Neuron (in vitro differentiated cells): Measurements from ENCODE around the gene IZUMO3.
"Not testable (repeated sequence)": the region's sequence is repeated elsewhere in the genome, so short reads cannot be mapped to it uniquely, and the experiment has no call there.

Experiments used
- H2AFZ ChIP-seq: one replicate; pipeline ENCODE4 v1.6.1; 2013; ENCODE audit warnings: low read depth, mild to moderate bottlenecking, inconsistent platforms, low read length, moderate library complexity
- H3K27me3 ChIP-seq: one replicate; pipeline ENCODE4 v1.6.1; 2013; ENCODE audit warnings: low read length; ENCODE audit not compliant: insufficient read depth
- H3K36me3 ChIP-seq: one replicate; pipeline ENCODE4 v1.6.1; 2013; ENCODE audit warnings: low read length; ENCODE audit not compliant: insufficient read depth
- H3K4me1 ChIP-seq: one replicate; pipeline ENCODE4 v1.6.1; 2013; ENCODE audit warnings: low read length; ENCODE audit not compliant: insufficient read depth
- H3K4me3 ChIP-seq: 2 replicates; pipeline ENCODE4 v1.5.1; 2013; ENCODE audit warnings: mild to moderate bottlenecking, low read length, moderate library complexity
- H3K9me3 ChIP-seq: one replicate; pipeline ENCODE4 v1.6.1; 2013; ENCODE audit warnings: low read length

Gene IZUMO3, protein sequence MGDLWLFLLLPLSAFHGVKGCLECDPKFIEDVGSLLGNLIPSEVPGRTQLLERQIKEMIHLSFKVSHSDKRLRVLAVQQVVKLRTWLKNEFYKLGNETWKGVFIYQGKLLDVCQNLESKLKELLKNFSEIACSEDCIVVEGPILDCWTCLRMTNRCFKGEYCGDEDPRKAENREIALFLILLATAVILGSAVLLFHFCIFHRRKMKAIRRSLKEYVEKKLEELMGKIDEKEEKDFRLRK

DNA sequence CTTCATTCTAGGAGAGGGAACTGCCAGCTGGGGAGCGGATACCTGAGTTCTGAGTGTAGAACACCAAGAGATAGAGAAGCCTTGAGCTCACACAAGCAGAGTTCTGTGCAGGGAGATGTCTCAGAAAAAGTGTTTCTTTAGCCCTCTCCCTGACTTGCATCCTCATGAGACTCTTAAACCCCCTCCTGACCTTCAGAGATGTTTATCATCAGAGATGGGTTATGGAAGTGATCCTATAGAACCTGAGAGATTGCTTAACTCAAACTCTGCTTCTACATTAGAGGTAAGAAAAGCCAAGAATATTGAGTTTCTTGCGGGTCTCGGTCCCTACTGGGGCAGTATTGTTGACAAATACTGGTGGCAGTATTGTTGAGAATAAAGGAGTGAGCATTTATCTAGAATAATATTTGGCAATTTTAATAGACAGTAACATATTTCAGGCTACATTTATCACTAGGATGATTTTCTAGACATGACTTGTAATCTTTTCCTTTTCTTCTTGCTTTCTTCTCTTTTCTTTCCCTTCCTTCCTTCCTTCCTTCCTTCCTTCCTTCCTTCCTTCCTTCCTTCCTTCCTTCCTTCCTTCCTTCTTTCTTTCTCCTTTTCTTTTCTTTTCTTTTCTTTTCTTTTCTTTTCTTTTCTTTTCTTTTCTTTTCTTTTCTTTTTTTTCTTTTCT lies at the start of gene IZUMO3:
Gene IZUMO3 (minus strand): TSS at position 51 of the 676 bp plus-strand sequence. CDS start 248 bp downstream, outside the sequence.
- Histone ChIP-seq H2AFZ (no peak within 1 kb of the TSS), H3K27me3 (no peaks in the 10 kb centered on the region), H3K4me3 (no peak within 1 kb of the TSS), H3K36me3 (no peaks in the 10 kb centered on the region), H3K4me1 (no peaks in the 10 kb centered on the region), H3K9me3 (no peaks in the 10 kb centered on the region)

DNA sequence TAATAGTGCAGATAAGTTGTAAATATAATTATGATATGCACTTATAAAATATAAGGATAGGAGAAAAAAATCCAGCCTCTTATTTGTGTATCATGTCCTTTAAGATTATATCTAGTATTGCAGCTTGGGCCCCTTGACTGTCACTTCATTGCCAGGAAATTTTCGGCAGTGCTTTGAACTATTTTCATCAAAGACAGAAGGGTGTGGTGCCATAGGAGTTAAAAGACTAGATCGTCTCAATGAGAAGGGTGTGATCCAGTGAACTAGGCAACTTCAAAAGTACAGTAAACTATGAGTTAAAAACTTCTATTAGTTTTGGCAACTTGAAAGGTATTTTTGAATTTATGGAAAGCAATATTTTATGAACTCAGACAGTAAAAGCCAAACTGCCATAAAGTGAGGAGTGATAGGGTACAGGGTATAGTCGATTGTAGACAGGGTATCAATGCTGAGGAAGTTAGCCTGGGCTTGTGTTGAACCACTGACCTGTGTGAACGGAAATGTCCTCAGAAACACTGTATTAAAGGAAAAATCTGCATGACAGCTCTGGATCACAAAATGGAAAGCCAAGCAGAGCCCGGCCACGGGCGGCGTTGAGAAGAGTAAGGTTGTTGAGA lies 48.6 kb upstream of the IZUMO3 start:
- Histone ChIP-seq H3K4me3 (no peak overlapping the region), H3K9me3 (no peaks in the 10 kb centered on the region), H3K36me3 (no peaks in the 10 kb centered on the region), H2AFZ (no peak overlapping the region), H3K4me1 (no peaks in the 10 kb centered on the region), H3K27me3 (no peaks in the 10 kb centered on the region)

DNA sequence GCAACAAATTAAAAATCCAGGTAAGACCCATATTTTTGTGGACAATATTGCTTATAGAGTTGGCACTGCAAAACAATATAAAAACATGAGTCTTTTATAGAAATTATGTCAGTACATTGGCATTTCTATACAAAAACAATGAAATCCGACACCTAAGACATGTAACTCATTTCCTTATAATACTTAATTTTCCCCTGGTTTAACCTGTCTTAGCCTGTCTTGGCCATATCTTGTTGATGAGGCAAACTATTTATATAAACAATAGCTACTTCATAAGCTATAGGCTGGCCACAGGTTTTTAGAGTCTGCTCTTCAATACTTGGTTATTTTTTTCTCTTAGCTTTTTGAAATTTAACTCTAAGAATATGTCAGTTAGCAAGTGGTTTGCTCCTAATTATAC lies 44.7 kb upstream of the IZUMO3 start:
- Histone ChIP-seq H3K27me3 (no peaks in the 10 kb centered on the region), H3K4me1 (no peaks in the 10 kb centered on the region), H3K4me3 (no peak overlapping the region), H2AFZ (no peak overlapping the region), H3K9me3 (no peaks in the 10 kb centered on the region), H3K36me3 (no peaks in the 10 kb centered on the region)

DNA sequence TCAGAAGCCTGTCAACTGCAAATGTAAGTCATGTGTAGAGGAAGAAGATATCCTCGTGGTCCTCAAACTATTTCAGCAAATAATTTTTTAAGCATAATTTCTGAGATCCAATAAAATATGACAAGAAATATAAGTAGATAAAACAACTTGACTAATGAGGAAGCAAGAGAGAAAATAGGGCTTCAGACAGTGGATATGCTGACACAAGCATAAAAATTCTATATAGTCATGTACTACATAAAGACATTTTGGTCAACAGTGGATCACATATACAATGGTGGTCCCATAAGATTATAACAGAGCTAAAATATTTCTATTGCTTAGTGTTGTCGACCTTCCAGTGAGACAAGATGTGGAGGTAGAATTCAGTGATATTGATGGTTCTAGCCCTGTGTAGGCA lies 42.2 kb upstream of the IZUMO3 start:
- no peak overlapping the region for H3K4me3 ChIP-seq
- no peak overlapping the region for H2AFZ ChIP-seq
- H3K4me1 ChIP-seq: no peaks in the 10 kb centered on the region
- H3K27me3 ChIP-seq: no peaks in the 10 kb centered on the region
- H3K36me3 ChIP-seq: no peaks in the 10 kb centered on the region
- H3K9me3 ChIP-seq: no peaks in the 10 kb centered on the region

DNA sequence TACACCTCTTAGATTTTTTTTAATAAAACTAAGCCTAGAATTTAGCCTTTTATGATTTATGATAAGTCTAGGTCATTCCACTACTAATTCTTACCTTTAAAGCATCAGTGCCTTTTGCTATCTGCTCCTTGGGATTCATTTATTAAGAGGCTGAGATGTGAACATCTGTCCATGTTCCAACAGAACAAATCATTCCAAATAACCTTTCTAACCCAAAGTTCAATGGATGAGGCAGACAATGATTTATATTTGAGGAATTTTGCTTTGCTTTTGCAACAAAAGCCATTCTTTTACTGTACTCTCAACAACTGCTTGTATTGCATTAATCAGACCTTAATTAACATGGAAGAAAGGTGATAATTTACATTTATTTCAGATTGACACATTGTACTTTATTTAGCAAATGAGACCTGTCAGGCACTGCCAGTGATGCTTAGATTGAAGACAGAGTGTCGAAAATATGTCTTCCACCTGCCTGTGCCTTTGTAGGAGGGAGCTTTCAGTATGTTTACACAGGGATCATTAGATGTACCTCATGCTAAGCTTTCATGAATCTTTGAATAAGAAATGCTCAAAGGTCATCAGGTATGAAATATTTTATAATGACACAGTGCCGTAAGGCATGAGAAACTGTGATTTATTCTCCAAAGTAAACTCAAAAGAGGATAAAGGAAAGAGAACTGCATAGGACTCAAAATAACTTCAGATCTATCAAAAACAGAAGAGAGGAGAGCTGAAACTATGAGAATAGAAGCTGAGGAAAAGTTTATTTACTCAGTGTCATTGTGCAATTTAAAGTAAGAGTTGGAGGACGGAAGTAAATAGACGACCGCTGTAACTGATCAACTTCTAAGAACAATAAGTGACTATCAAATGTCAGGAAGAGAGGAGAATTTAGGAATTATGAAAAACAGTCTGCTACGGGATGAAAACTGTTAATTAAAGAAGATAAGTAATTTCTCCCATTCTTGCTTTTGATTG lies 36.7 kb upstream of the IZUMO3 start:
- Histone ChIP-seq H3K27me3 (no peaks in the 10 kb centered on the region), H3K9me3 (no peaks in the 10 kb centered on the region), H3K36me3 (no peaks in the 10 kb centered on the region), H3K4me3 (no peak overlapping the region), H3K4me1 (no peaks in the 10 kb centered on the region), H2AFZ (no peak overlapping the region)

DNA sequence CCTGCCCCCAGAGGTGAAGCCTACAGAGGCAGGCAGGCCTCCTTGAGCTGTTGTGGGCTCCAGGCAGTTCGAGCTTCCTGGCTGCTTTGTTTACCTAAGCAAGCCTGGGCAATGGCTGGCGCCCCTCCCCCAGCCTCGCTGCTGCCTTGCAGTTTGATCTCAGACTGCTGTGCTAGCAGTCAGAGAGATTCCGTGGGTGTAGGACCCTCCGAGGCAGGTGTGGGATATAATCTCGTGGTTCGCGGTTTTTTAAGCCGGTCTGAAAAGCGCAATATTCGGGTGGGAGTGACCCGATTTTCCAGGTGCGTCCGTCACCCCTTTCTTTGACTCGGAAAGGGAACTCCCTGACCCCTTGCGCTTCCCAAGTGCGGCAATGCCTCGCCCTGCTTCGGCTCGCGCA lies 34.3 kb upstream of the IZUMO3 start:
- not testable (repeated sequence) for H3K9me3 ChIP-seq, H3K4me1 ChIP-seq, H3K36me3 ChIP-seq, H2AFZ ChIP-seq, H3K4me3 ChIP-seq, H3K27me3 ChIP-seq

DNA sequence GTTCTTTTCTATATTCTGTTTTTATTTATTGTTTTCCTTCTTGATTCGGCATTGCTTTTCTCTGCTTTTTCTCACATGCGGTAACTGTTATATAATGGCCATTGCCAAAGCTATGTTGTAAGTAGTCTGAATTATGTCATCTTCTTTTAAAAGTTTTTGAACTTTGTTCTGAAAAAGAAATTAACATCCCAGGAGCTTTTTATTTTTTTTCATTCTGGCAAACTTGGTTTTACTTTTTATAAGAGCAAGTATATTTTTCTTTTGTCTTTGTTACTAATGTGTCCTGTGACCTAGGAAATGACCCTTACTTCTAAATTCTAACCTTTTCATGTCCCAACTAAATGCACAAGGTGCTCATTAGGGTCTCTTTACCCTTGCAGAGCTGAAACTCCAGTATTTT lies 26.7 kb upstream of the IZUMO3 start:
- Histone ChIP-seq H2AFZ (no peak overlapping the region), H3K27me3 (no peaks in the 10 kb centered on the region), H3K4me1 (no peaks in the 10 kb centered on the region), H3K9me3 (no peaks in the 10 kb centered on the region), H3K4me3 (no peak overlapping the region), H3K36me3 (no peaks in the 10 kb centered on the region)

DNA sequence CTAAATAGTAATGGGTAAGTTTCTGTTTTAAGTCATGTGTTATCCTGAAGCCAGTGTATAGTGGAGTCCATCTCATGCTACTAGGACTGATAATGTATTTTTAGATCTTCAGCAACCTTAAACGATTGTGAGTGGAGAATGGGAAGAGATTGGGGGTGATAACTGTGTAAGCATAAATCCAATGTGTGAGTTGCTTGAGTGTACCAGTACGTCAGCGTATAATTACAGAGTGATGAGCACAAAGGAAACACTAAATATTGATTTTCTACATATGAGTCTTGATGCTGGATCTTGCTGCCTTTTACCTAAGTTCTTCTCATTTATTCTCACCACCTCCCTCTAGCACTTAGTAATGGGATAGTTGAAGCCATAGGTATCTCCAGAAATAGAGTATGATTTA lies 16.3 kb upstream of the IZUMO3 start:
- H3K9me3 ChIP-seq: no peaks in the 10 kb centered on the region
- no peaks in the 10 kb centered on the region for H3K4me1 ChIP-seq
- no peaks in the 10 kb centered on the region for H3K27me3 ChIP-seq
- H3K4me3 ChIP-seq: no peak overlapping the region
- H2AFZ ChIP-seq: no peak overlapping the region
- H3K36me3 ChIP-seq: no peaks in the 10 kb centered on the region

DNA sequence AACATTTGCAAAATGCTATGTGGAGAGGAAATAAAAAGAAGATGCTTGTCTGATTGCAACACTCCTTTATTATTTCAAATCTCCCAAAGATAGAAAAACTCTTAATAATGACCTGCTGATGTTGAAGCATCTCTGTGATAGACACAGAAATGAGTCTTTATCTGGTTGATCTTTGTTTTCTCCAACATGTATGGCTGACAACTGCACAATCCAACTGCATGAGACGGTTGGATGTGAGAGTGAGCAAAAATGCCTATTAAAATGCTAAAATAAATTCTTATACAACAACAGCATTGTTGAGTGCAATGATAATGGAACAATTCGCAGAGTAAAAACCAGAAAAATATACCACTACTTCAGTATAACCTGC lies 7.5 kb upstream of the IZUMO3 start:
- no peak overlapping the region for H3K4me3 ChIP-seq
- H3K9me3 ChIP-seq: no peaks in the 10 kb centered on the region
- no peaks in the 10 kb centered on the region for H3K4me1 ChIP-seq
- H3K27me3 ChIP-seq: no peaks in the 10 kb centered on the region
- no peak overlapping the region for H2AFZ ChIP-seq
- H3K36me3 ChIP-seq: no peaks in the 10 kb centered on the region

DNA sequence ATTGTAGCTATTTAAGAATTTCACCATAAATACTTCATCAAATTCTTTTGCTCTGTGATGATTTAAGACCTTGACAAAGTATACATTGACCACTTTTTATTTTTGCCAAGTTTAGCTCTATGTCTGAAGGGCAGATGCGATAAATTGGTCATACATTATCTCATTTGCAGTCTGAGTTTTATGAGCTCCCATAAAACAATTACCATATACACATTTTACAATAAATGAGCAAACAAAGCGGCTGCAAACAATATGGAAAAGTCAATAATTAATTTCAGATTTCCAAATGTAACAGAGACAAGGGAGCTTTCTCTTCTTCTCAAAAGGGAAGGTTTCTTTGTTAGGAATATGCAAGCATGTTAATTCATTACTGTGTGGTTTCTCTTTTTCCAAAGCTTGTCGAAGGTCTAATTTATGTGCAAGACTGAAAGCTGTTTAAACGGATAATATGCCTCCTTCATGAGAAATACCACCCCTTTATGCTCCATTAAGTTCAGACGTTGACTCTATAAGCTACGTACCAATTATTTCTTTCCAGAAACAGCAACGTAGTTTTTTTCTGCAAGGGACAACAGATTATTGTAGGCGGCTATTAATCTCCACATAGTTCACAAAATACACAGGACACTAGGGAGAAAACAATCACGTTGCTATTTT lies 7.0 kb upstream of the IZUMO3 start:
- H2AFZ ChIP-seq: no peak overlapping the region
- H3K36me3 ChIP-seq: no peaks in the 10 kb centered on the region
- no peaks in the 10 kb centered on the region for H3K4me1 ChIP-seq
- H3K9me3 ChIP-seq: no peaks in the 10 kb centered on the region
- no peak overlapping the region for H3K4me3 ChIP-seq
- no peaks in the 10 kb centered on the region for H3K27me3 ChIP-seq

DNA sequence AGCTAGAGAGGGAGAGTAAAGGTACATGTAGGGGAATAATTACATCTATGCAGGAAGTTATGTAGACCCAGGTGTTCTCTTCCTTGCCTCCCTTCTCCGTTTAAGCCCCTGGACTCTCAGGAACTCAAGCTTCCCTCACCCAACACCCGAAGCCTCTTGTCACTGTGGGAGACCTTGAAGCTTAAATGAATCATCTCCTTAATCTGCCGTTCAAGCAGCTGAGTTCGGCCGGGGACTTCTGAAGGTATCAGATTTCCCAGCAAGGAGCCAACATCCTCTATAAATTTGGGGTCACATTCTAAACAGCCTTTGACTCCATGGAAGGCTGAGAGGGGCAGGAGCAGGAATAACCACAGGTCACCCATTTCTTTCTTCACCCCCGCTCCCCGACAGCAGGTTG lies 412 bp downstream of the IZUMO3 start:
- H3K4me1 ChIP-seq: no peaks in the 10 kb centered on the region
- no peaks in the 10 kb centered on the region for H3K36me3 ChIP-seq
- H3K4me3 ChIP-seq: no peak overlapping the region
- no peaks in the 10 kb centered on the region for H3K27me3 ChIP-seq
- no peak overlapping the region for H2AFZ ChIP-seq
- H3K9me3 ChIP-seq: no peaks in the 10 kb centered on the region

DNA sequence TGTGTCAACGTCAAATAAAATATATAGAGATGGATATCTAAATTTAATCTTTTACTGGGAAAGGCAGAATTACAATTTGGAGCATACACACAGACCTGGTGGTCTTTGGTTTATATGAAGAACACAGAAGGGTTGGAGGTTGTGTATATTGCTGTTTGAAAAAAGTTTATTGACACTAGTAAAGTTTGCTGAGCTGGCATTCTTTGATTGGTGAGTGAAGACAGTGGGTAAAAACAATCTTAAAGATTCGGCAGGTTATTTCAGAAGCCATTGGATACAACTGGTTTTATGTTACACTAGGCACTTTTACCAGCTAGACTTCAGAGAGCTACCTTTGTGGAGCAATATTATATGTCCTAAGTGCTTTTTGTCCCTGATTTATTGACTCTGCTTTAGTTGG lies 27.2 kb downstream of the IZUMO3 start:
- Histone ChIP-seq H3K4me1 (no peaks in the 10 kb centered on the region), H3K9me3 (no peaks in the 10 kb centered on the region), H3K27me3 (no peaks in the 10 kb centered on the region), H3K36me3 (no peaks in the 10 kb centered on the region), H3K4me3 (no peak overlapping the region), H2AFZ (no peak overlapping the region)
